Measurements from ENCODE around the gene FAM136A.

The FAM136A gene

DNA sequence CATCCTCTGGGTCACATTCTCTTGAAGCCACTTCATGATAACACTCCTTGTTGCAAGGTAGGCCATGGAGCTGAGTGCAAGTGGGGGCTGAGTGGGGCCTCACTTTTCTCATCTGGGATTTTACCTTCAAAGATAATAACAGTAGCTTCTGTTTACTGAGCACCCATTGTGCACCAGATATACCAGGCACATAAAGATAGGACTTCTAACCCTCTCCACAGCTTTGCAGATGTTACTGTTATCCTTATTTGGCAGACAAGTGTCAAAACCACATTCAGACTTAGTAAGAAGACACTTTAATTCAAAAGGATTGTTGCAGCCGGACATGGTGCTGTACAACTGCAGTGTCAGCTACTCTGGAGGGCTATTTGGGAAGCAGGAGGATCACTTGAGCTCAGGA is 12.8 kb upstream of the FAM136A start:
- TF ChIP-seq, protein P1, sequence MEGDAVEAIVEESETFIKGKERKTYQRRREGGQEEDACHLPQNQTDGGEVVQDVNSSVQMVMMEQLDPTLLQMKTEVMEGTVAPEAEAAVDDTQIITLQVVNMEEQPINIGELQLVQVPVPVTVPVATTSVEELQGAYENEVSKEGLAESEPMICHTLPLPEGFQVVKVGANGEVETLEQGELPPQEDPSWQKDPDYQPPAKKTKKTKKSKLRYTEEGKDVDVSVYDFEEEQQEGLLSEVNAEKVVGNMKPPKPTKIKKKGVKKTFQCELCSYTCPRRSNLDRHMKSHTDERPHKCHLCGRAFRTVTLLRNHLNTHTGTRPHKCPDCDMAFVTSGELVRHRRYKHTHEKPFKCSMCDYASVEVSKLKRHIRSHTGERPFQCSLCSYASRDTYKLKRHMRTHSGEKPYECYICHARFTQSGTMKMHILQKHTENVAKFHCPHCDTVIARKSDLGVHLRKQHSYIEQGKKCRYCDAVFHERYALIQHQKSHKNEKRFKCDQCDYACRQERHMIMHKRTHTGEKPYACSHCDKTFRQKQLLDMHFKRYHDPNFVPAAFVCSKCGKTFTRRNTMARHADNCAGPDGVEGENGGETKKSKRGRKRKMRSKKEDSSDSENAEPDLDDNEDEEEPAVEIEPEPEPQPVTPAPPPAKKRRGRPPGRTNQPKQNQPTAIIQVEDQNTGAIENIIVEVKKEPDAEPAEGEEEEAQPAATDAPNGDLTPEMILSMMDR (conservative IDR thresholded peaks at IDR 0.05) = no peak
- no peak overlapping the region for H3K27ac ChIP-seq

DNA sequence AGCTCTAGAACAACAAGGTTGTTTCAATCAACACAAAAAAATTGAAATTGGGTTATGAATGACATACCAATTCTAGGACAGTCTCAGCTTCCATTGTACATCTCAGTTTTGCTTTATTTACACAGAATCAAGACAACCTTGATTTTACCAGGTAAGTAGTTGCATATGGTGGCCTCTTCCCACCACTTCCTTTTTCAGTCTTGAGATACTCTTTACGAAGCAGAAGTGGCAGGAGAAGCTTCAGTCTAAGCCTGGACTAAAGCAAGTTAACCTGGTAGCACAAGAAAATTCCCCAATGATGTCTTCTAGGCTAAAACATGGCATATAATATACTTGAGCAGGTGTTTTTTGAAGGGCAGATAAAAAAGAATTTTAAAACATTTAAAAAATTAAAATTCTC is 10.7 kb upstream of the FAM136A start:
- H3K27ac ChIP-seq = no peak overlapping the region
- TF ChIP-seq, protein P1 (conservative IDR thresholded peaks at IDR 0.05) = no peak

DNA sequence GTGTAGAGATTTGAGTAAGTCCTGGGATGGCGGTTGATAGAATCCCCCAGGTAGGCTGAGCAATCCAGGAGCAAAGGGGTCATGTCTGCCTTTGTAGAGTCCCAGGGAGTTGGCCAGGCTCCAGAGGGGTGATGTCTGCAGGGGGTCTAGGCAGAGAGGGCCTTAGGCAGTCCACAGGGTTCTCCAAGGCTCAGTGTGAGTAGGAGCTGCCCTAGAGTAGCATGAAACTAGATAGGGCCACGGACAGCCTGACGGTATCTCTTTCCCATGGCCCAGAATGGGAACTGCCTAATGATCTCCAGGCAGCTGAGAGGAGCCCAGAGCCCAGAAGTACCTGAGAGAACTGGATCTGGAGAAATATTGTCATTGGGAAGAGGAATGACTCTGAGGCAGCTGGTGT is 9.0 kb upstream of the FAM136A start:
- H3K27ac ChIP-seq = no peak overlapping the region
- TF ChIP-seq, protein P1 (conservative IDR thresholded peaks at IDR 0.05) = no peak

DNA sequence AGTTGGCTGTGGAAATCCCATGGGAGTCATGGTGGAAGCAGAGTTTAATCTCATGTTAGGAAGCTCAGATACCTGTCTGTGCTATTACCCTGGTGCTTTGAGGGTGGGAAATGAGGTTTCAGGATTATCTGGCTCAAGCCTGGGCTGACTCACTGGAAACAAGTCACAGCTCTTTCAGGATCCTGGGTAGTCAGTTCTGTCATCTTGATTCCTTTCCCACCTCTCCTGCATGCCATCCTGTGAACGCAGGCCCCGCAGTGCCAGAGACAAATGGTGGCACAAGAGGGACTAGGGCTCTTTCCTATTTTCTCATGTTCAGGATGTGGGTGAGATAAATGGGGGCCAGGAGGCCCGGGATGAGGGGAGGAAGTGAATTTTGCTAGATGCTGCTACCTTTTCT is 3.7 kb upstream of the FAM136A start:
- TF ChIP-seq, protein P1 (conservative IDR thresholded peaks at IDR 0.05) = no peak
- H3K27ac ChIP-seq = no peak overlapping the region

DNA sequence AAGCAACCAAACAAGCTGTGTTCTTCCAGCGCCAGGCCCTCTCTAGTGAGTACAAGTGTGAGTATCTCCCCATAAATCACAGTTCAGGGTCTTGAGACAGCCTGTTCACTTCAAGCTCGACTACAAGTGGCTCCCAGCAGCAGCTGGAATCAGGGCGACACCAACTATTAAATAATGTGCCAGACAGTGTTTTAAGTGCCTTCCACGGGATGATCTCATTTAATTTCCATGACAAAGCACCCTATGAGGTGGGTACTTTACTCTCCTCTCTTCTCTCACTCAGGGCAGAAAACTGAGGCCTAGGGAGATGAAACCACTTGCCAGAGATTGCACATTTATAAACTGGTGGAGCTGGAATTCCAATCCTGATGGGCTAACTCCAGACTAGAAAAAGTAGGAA is 2.6 kb upstream of the FAM136A start:
- H3K27ac ChIP-seq = no peak overlapping the region
- TF ChIP-seq, protein P1 (conservative IDR thresholded peaks at IDR 0.05) = no peak

DNA sequence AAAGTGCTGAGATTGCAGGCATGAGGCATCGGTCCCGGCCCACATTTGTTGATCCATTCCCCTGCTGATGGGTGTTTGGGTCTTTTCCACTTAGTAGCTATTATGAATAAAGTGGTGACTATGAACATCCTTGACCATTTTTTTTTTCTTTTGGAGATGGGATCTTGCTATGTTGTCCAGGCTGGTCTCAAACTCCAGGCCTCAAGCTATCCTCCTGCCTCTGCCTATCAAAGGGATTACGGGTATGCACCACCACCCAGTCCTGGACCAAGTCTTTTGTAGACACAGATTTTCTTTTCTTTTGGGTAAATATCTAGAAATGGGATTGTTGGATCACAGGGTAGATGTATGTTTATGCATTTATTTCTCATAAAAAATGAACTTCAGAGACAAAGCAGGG is 1.3 kb upstream of the FAM136A start:
- TF ChIP-seq, protein P1 (conservative IDR thresholded peaks at IDR 0.05) = no peak

DNA sequence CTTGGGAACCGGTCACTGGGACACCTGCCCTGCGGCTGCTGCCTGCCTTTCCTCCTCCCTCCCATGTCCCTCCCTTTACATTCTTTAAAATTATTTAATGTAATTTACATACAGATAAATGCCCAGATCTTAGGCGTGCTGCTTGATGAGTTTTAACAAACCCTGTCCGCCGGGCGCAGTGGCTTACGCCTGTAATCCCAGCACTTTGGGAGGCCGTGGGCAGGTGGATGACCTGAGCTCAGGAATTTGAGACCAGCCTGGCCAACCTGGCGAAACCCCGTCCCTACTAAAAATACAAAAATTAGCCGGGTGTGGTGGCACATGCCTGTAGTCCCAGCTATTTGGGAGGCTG is 304 bp upstream of the FAM136A start:
- TF ChIP-seq, protein P1 (conservative IDR thresholded peaks at IDR 0.05) = peak; percentile 39; the same call in 1 of the 2 replicates
- peak overlapping the region; percentile 93 for H3K27ac ChIP-seq

More for the DNA sequence above, 1.3 kb upstream of the FAM136A start:
- no peak overlapping the region for H3K27ac ChIP-seq
